Cerebellar cortex (tissue), 1 donor: ENCODE results near the gene SSU72.
"Not testable (repeated sequence)": the region's sequence is repeated elsewhere in the genome, so short reads cannot be mapped to it uniquely, and the experiment has no call there.

Experiments
- DNase-seq: peaks from one replicate; pipeline ENCODE4 v3.0.0-alpha.2; 2015; ENCODE audit warnings: low spot score

The SSU72 gene

GRCh38 chr1:1540818-1541628 is 33.6 kb downstream of the SSU72 start:
- no peak for DNase-seq

- peak; percentile 69 for DNase-seq
Measured at GRCh38 chr1:1540090-1540817, 34.4 kb downstream of the SSU72 start, which contains the start of gene TMEM240. TMEM240 (minus strand) TSS chr1:1540624; CDS start chr1:1540346, 278 bp downstream.

- peak; percentile 46 for DNase-seq
Measured at GRCh38 chr1:1539310-1540089, 35.2 kb downstream of the SSU72 start.

GRCh38 chr1:1538989-1539309 is 35.7 kb downstream of the SSU72 start:
- no peak for DNase-seq

- DNase-seq = no peak
Measured at GRCh38 chr1:1538334-1538733, 36.3 kb downstream of the SSU72 start.

GRCh38 chr1:1537626-1538250 is 36.9 kb downstream of the SSU72 start:
- DNase-seq = no peak

GRCh38 chr1:1536938-1537546 is 37.6 kb downstream of the SSU72 start:
- DNase-seq = no peak

- DNase-seq = no peak
Measured at GRCh38 chr1:1536019-1536937, 38.4 kb downstream of the SSU72 start.

GRCh38 chr1:1535201-1536018 is 39.3 kb downstream of the SSU72 start:
- no peak for DNase-seq

GRCh38 chr1:1534401-1535154 is 40.1 kb downstream of the SSU72 start:
- no peak for DNase-seq

GRCh38 chr1:1533894-1534291 is 40.8 kb downstream of the SSU72 start:
- not testable (repeated sequence) for DNase-seq

GRCh38 chr1:1533176-1533893 is 41.3 kb downstream of the SSU72 start:
- DNase-seq = not testable (repeated sequence)

GRCh38 chr1:1531947-1532346 is 42.7 kb downstream of the SSU72 start:
- DNase-seq = no peak

- DNase-seq = no peak
Measured at GRCh38 chr1:1529936-1530335, 44.7 kb downstream of the SSU72 start.

GRCh38 chr1:1529321-1529720 is 45.3 kb downstream of the SSU72 start:
- DNase-seq = no peak

GRCh38 chr1:1528301-1529267 is 46.1 kb downstream of the SSU72 start:
- DNase-seq = no peak
